H54 (cell line): Measurements from ENCODE around the gene TGFB3.
A peak's percentile ranks its signal among the peaks of the same experiment; 100 is the strongest.

Experiments
- DNase-seq: peaks from one replicate; pipeline ENCODE4 v3.0.0; 2011; ENCODE audit warnings: low spot score, mixed read lengths; ENCODE audit not compliant: insufficient read length
- FAIRE-seq: peaks from 3 replicates; lab custom pipeline; 2011; peaks lifted over from hg19 to GRCh38; lab: Jason Lieb, UNC
- POLR2A ChIP-seq: IDR thresholded peaks from 2 replicates; pipeline ENCODE4 v1.6.1; 2011; ENCODE audit warnings: low read depth, mild to moderate bottlenecking, low read length

TGFB3 gene

DNA sequence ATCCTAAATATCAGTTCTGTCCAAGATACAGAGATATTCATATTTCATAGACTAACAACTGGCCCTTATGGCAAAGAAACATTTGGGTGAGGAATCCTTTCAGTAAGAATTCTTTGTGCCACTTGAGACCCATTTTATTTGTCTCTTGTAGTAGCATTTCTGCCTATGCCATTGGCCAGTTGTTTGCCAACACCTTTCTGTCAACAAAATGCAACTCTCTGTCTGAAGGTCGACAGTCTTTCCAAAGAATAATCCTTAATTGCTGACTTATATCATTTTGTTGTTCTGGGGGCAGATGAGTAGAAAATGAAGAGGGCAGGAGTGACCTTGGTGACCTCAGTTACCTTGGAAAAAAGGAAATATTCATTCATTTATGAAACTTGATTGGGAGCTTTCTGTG is 14.7 kb upstream of the TGFB3 start:
- FAIRE-seq (no peak), DNase-seq (no peak)
- no peak for TF ChIP-seq POLR2A

DNA sequence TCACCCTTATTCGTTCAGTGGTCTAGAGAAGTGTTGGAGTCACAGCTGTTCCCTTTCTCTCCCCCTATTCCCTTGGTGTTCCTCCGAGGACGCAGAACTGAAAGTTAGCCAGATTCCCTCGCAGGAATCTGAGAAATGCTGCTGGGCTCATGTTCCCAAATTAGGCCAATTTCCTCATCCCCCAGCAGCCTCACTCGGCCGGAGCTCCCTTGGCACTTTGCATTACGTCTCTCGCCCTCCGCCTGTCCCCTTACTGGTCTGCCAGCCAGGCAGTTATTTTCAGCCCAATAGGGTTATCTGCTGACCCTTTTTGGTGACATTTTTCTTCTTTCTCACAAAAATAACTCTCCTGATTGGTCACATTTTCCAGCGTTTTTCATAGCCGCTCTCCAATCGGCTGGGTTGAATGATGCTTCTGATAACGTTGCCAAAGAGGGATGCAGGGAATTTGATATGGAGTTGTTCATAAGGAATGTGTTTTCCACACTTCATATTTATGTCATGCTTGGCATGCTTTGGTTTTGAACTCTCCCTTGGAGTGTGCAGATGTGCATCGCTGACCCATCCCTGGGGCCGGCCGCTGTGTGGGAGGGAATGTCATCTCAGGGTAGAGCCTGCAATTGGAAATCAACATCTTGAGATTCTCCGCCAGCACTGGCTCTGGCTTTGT is 13.7 kb upstream of the TGFB3 start:
- FAIRE-seq (no peak), DNase-seq (no peak)
- TF ChIP-seq POLR2A = no peak

DNA sequence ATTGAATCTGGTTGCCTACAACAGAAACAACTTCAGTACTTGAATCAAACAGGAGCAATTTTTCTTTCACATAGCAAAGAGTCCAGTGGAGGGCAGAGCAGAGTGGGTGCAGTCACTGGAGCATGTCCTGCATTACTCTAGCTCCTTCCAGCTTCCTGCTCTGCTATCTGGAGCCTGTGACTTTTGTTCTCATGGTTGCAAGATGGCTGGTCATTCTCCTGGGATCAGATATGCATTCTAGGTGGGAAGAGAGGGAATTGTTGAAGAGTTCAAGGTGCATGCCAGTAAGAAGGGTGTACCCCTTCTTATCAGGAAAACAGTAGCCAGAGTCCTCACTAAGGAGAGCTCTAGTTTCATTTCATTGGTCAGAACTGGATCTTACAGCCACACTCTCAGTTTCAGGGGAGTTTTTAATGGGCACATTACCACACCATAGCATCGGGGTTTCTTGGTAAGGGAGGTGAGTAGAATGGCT is 11.8 kb upstream of the TGFB3 start:
- no peak for FAIRE-seq
- DNase-seq = no peak
- no peak for TF ChIP-seq POLR2A

DNA sequence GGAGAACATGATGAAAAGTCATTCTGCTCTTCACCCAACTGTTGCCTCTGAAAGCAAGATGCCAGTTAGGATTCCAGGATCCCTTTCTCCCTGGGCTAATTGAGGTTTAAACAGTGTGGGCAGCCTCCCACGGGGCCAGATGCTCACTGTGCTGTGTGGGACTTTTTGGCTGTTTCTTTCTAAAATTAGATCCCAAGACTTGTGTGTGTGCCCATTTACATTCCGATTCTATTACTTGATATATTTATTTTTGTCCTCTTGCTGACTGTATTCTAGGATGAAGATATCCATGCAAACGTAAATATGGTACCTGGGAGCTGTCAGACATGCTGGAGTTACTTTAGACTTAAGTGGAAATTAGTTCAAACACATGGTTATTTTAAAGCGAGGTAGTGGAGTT is 10.0 kb upstream of the TGFB3 start:
- DNase-seq = no peak
- TF ChIP-seq POLR2A = no peak
- FAIRE-seq = no peak

DNA sequence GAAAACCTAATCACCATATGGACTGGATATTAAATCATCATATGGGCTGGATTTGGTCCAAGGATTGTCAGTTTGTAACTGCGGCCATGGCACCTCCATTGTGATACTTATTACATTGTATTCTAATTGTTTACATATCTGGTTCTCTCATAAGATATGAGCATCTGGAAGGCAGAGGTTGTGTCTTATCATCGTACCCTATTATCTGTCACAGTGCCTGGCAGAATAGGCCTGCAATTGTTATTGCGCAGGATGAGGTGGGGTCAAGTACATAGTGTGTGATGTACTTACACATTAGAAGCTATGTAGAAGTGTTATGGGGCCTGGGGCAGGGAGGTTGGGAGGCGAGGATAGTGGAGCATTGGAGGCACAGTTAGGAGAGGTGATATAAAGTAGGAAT is 8.5 kb upstream of the TGFB3 start:
- no peak for TF ChIP-seq POLR2A
- no peak for FAIRE-seq
- no peak for DNase-seq

DNA sequence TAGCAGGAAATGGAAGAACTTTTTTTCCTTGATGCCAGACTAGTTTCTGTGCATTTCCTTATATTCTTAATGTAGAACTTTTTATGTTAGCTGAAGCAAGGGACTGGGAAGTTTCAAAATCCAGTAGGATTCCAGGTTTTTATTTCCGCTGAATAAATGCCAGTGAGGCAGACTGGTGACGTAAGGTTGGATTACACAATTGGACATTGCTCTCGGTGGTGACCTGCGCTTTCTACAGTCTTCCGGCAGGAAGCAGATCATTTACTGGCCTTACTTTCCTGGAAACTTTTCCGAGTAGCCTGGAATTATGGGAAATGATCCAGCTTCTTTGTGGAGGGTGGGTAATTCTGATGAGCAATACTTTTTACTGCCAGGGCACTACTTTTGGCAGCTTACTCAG is 7.3 kb upstream of the TGFB3 start:
- FAIRE-seq (no peak), DNase-seq (no peak)
- TF ChIP-seq POLR2A = no peak

DNA sequence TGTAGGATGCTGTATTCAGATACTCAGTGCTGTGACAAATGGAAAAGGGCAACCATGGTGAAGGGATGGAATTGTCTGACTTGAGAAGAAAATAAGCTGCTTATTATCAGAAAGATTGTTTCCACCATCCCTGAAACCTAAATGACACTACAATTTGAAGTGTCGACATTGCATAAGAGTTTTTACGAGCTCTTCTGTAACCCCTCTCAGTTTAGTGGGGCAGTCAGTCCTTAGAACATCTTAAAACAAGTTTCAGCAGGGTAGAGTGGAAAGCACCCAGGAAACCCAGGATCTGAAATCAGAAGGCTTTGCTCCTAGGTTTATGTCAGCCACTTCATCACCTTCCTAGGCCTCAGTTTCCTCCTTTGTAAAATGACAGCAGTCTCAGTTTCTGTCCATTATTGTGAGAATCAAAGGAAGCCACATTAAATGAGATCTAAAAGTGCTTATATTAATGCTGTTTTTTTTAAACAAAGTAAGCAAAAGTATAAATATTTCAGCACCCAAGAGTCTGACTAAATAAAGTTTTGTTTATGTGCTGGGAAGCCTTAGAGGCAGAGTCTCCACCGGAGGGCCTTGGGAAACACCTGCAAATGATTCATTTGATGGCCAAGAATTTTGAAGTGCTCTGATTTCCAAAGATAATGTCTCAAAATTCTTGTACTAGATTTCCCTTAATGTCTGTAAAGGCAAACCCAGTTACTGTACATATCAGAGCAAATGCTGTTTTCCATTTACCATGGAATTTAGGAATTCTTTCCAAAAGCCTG is 5.6 kb upstream of the TGFB3 start:
- DNase-seq (no peak), FAIRE-seq (no peak)
- no peak for TF ChIP-seq POLR2A

DNA sequence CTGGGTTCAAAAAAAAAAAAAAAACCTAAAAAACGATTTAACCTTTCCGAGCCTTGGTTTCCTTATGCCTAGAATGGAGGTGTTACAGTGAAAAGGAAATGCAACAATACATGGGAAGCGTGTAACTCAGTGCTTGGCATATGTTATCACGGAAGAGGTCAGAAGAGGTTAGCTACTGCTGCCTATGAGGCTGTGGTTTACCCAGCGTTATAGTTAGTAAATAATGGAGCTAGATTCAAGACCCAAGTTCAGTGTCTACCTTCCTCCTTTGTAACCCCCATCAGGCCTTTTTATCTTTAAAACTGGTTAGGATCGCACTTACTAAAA is 4.6 kb upstream of the TGFB3 start:
- TF ChIP-seq POLR2A = no peak
- no peak for FAIRE-seq
- DNase-seq = no peak

DNA sequence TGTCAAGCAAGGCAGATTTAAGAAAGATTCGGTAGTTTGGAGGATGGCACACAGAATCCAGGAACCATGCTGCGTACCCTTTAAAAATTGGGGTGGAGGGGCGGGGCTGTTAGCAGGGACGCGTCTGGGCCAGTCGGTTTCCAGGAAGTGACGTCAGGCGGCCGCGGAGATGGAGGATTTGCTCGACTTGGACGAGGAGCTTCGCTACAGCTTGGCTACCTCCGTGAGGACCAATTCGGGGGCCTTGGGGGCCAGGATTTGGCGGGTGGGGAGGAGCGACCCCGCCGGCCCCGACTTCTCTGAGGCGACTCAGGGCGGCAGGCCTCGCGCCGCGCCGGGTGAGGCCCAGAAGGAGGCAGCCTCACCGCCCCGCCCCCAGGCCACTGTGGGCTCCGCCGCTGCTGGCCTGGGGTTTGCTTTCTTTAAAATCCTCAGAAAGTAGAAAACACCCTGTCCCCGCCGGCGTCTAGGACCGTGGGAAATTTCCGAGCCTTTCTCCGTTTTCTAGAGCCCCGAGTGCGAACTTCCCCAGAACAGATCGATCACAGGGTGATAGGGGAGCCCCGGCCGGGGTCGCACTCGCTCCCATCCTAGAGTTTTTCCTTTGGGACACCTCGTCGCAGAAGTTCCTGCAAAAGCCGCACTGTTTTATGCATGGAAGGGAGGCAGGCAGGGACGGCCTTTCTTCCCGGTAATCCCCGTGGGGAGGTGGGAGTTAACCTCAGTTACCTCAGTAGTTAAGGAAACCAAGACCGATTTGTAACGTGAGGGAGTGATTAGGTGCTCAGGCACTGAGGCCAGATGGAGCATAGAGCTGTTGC is 4.0 kb upstream of the TGFB3 start, which contains the start of gene IFT43:
TSS of gene IFT43 (plus strand) at position 146 of the 821 bp plus-strand sequence. CDS start at position 170, 24 bp downstream.
- TF ChIP-seq POLR2A = no peak
- DNase-seq = peak; percentile 67
- no peak for FAIRE-seq

DNA sequence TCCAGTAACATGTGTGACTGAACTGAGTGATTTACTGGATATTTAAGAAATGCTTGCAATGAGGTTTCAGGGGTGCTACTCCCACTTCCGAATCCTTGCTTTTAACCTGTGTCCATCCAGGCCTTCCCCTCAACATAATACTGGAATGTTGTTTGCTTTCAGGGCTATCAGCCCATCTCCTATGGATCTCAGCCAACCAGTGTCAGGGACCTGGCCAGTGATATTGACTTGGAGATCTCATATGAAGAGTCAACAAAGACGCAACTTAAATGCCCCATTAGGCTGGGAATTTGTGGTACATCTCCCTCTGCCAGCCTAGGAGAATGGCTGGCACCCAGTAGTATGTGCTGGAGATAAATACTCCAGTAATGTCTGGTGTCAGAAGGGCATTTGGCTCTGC is 2.9 kb upstream of the TGFB3 start:
- TF ChIP-seq POLR2A = no peak
- FAIRE-seq = no peak
- DNase-seq = no peak

DNA sequence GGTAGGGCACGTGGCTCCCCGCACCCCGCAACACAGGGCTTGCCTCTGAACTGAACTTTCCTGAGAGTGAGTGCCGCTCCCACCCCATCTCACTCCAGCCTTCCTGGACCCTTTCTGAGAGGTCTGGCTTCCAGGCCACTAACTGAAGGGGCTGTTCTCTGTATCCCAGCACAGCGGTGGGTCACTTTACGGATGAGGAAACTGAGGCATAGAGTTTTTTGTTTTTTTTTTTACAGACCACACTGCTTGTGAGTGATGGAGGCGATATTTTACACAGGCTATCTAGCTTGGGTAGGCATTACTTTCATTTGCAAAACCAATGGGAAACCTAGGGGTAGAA is 1.2 kb upstream of the TGFB3 start:
- no peak for TF ChIP-seq POLR2A
- no peak for DNase-seq
- no peak for FAIRE-seq

DNA sequence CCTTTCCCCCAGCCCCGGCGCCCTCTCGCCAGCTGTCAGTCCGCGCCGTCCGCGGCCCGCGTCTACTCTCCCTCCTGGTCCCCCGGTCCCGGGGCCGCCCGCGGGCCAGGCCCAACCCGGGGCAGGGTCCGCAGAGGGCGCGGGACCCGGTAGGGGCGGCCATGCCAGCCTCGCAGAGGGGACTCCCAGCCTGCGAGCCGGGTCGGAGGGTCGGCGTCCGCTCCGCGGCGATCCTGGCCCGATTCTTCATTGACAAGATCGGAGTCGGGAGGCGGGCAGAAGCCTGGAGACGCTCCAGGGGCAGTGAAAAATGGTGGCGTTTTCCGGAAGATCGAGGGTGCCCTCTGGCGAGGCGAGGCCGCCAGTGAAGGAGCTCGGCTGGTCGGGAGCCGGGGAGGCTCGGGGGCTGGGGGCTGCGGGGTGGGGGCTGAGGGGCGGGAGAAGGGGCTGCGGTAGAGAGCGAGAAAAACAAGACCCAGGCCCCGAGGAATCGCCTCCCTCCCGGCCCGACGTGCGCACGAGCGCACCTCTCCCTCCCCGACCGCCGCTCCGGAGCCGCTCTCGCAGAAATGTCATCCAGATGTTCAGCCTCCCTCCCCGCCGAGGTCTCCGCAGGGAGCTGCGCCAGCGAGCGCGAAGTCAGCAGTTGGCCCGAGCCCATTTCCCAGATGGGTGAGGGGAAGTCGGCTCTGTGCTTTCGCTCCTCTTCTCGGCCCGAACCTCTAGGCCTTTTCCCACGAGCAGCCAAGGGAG is 647 bp upstream of the TGFB3 start:
- FAIRE-seq = no peak
- no peak for TF ChIP-seq POLR2A
- peak; percentile 57 for DNase-seq

DNA sequence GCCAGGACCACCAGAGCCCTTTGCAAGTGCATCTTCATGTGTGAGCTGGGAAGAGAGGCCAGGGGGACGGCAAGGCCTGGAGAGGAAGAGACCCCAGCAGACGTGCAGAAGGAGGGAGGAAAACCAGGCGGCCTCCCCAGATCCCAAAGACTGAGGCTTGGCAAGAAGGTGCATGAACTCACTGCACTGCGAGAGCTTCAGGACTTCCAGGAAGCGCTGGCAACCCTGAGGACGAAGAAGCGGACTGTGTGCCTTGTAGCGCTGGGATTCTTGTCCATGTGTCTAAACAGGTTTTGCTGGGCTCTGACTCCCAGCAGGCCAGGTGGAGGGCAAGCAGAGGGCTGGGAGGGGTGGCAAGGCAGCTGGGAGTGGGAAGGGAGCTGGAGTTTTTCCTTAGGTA is 939 bp downstream of the TGFB3 start:
- TF ChIP-seq POLR2A = no peak
- DNase-seq (no peak), FAIRE-seq (no peak)
